HG03575 (cell line): Measurements from ENCODE around the gene RBBP6.
"Not testable (repeated sequence)": the region's sequence is repeated elsewhere in the genome, so short reads cannot be mapped to it uniquely, and the experiment has no call there.

ENCODE experiments used
- ATAC-seq: cut with Tn5 transposase; IDR thresholded peaks from one replicate; pipeline ENCODE4 v1.9.1; 2021; ENCODE audit not compliant: unreplicated experiment, insufficient number of reproducible peaks, low FRiP score; ENCODE audit errors: extremely low read depth

Gene RBBP6

DNA sequence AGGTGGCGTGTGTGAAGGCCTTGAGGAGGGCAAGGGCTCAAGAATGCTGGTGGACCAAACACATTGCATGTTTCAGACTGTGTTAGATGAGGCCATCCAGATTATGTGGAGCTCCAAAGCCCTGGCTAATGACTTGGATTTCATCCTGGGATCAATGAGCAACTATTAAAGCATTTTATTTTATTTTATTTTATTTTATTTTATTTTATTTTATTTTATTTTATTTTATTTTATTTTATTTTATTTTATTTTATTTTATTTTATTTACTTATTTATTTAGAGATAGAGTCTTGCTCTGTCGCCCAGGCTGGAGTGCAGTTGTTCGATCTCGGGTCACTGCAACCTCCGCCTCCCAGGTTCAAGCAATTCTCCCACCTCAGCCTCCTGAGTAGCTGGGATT, 73.9 kb downstream of the RBBP6 start:
- not testable (repeated sequence) for ATAC-seq

DNA sequence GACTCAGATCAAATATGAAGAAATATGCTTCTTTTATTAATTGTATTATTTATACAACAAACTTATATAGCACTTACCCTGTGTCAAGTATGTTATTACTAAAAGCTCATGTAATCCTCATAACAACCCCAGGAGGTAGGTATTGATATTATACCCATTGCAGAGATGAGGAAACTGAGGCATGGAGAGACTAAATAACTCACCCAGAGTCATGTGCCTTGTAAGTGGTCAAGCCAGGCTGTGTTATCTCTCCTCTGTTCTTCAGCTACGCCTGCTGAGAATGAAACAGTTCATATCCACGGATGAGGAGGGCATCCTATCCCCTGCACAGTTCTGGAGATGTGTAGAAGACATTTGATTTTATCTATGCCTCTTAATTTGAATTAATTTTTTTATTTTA, 78.1 kb downstream of the RBBP6 start:
- no peak for ATAC-seq
